ENCODE data around the gene LGALS3BP. TPM values are rescaled to one million over a fixed set of nuclear protein-coding genes. Genes with fewer than 3 reads are reported as not detected.

LGALS3BP gene
- total RNA-seq, 1 donor from 2014 or later: 73.3 TPM

- Mint-ChIP-seq H3K27me3 (peaks cover 46% of the 10 kb centered on the region), H3K36me3 (ENCODE audit: low read depth) (no peaks in the 10 kb centered on the region), H3K27ac (no peak overlapping the region), H3K9me3 (no peaks in the 10 kb centered on the region), H3K4me1 (peaks cover 6% of the 10 kb centered on the region), H3K4me3 (no peak overlapping the region)
- no peak for DNase-seq
- intact Hi-C loops (cut with micrococcal nuclease): no loop called here
These were observed 41.0 kb upstream of the LGALS3BP start for GRCh38 chr17:79020631-79021301.

DNA sequence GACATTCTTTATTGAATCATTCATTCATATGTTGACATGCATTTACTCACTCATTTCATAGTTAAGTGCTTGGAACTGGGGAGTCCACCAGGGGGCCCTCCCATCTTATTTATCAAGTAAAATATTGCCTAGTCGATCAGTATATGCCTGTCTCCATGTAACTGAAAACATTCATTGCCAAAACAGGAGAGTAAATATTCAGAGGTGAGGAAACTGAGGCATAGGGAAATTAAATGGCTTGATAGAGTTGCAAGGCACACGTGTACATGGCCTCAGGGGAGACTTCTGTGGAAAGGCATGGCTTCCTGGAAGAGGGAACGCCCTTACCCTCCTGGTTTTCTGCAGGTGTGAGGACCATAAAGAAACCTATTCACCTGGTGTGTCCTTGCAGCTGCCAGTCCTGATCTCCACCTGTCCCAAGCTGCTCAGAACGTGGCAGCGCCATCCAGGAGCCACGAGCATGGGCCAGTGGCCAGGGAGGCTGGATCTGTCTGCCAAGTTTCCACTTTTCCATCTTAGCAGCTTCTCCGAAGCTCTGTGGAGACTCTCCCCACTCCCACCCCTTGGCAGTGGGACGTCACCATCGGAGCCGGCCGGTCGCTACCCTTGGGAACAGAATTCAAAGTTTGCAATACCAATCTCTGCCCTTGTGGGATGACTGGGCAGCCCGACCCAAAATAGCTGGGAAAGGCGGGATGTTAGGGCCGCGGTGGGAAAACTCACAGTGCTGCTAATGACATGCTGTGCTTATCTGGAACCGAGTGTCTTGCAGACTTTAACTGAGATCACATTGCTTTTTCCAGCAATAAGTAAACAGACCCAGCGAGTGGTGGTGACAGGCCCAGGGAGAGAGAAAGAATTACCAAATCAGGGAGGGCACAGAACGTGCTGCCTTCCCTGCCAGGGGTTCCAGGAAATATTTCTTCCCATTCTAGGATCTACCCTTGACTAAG lies 40.2 kb upstream of the LGALS3BP start:
- H3K9me3 Mint-ChIP-seq: no peaks in the 10 kb centered on the region
- no peak overlapping the region for H3K27ac Mint-ChIP-seq
- intact Hi-C loops (cut with micrococcal nuclease): no loop called here
- H3K4me3 Mint-ChIP-seq: no peak overlapping the region
- peaks cover 6% of the 10 kb centered on the region for H3K4me1 Mint-ChIP-seq
- no peaks in the 10 kb centered on the region for H3K36me3 Mint-ChIP-seq (ENCODE audit: low read depth)
- DNase-seq: peak; percentile 80
- peaks cover 41% of the 10 kb centered on the region for H3K27me3 Mint-ChIP-seq

DNA sequence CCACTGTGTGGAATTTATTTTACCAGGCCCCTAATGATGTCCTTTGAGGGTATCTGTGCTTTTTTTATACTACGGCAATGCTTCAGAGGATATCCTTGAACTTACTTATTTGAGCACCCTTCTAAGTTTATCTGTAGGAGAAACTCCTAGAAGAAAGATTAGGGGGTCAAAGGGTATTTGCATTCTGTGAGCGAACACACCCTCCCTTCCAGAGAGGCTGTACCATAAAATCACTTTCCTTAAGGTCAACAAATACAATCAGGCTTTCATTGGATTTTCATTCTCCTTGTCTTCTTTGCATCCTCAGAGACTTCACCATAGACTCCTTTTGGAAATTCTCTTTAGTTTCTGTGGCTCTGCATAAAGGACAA lies 39.5 kb upstream of the LGALS3BP start:
- Mint-ChIP-seq H3K27me3 (peaks cover 37% of the 10 kb centered on the region), H3K27ac (no peak overlapping the region), H3K9me3 (no peaks in the 10 kb centered on the region), H3K4me3 (no peak overlapping the region), H3K36me3 (ENCODE audit: low read depth) (no peaks in the 10 kb centered on the region), H3K4me1 (peaks cover 3% of the 10 kb centered on the region)
- no peak for DNase-seq
- intact Hi-C loops (cut with micrococcal nuclease): no loop called here

- Mint-ChIP-seq H3K27me3 (peaks cover 35% of the 10 kb centered on the region), H3K4me1 (no peaks in the 10 kb centered on the region), H3K27ac (no peak overlapping the region), H3K9me3 (peaks cover 4% of the 10 kb centered on the region), H3K36me3 (ENCODE audit: low read depth) (peaks cover 2% of the 10 kb centered on the region), H3K4me3 (no peak overlapping the region)
- no peak for DNase-seq
- intact Hi-C loops (cut with micrococcal nuclease): no loop called here
These were observed 38.6 kb upstream of the LGALS3BP start for GRCh38 chr17:79018370-79018695.

- H3K9me3 Mint-ChIP-seq: peaks cover 4% of the 10 kb centered on the region
- H3K27me3 Mint-ChIP-seq: peaks cover 34% of the 10 kb centered on the region
- H3K27ac Mint-ChIP-seq: no peak overlapping the region
- H3K36me3 Mint-ChIP-seq (ENCODE audit: low read depth): peaks cover 2% of the 10 kb centered on the region
- no peaks in the 10 kb centered on the region for H3K4me1 Mint-ChIP-seq
- intact Hi-C loops (cut with micrococcal nuclease): no loop called here
- DNase-seq: no peak
- no peak overlapping the region for H3K4me3 Mint-ChIP-seq
These were observed 38.0 kb upstream of the LGALS3BP start for GRCh38 chr17:79017546-79018369.

- no peak for DNase-seq
- no peak overlapping the region for H3K27ac Mint-ChIP-seq
- intact Hi-C loops (cut with micrococcal nuclease): no loop called here
- H3K4me1 Mint-ChIP-seq: peaks cover 13% of the 10 kb centered on the region
- peaks cover 2% of the 10 kb centered on the region for H3K36me3 Mint-ChIP-seq (ENCODE audit: low read depth)
- H3K4me3 Mint-ChIP-seq: no peak overlapping the region
- peaks cover 21% of the 10 kb centered on the region for H3K27me3 Mint-ChIP-seq
- H3K9me3 Mint-ChIP-seq: peaks cover 4% of the 10 kb centered on the region
These were observed 34.5 kb upstream of the LGALS3BP start for GRCh38 chr17:79014158-79014758.

- intact Hi-C loops (cut with micrococcal nuclease): no loop called here
- H3K27me3 Mint-ChIP-seq: peaks cover 21% of the 10 kb centered on the region
- H3K4me1 Mint-ChIP-seq: peaks cover 28% of the 10 kb centered on the region
- peaks cover 7% of the 10 kb centered on the region for H3K36me3 Mint-ChIP-seq (ENCODE audit: low read depth)
- peaks cover 4% of the 10 kb centered on the region for H3K9me3 Mint-ChIP-seq
- H3K27ac Mint-ChIP-seq: peak overlapping the region; percentile 2
- H3K4me3 Mint-ChIP-seq: no peak overlapping the region
- DNase-seq: no peak
These were observed 32.9 kb upstream of the LGALS3BP start for GRCh38 chr17:79012563-79013134.

GRCh38 chr17:79011451-79012147 lies 31.9 kb upstream of the LGALS3BP start:
- peaks cover 4% of the 10 kb centered on the region for H3K9me3 Mint-ChIP-seq
- DNase-seq: no peak
- H3K27ac Mint-ChIP-seq: no peak overlapping the region

DNA sequence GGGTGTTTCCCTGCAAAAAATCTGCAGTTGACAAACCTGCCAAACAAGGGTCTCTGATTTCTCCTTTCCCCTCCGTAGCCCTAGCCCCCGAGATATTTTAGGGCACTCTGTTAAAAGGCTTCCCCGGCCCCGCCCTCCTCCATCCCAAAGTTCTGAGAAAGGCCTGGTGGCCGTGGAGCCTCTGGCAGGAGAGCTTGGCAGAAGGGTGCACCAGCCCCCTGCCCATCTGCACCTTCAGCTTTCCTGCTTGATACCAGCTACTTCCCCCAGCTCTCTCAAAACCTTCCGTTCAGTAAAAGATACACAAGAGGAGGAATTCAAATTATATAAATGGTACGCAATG lies 30.6 kb upstream of the LGALS3BP start:
- Mint-ChIP-seq H3K4me1 (peaks cover 49% of the 10 kb centered on the region), H3K27me3 (peaks cover 19% of the 10 kb centered on the region), H3K4me3 (peak overlapping the region; percentile 89), H3K9me3 (peaks cover 4% of the 10 kb centered on the region), H3K27ac (peak overlapping the region; percentile 92), H3K36me3 (ENCODE audit: low read depth) (peaks cover 10% of the 10 kb centered on the region)
- intact Hi-C loops (cut with micrococcal nuclease): no loop called here
- DNase-seq: no peak

More at GRCh38 chr17:79011451-79012147, 31.9 kb upstream of the LGALS3BP start:
- Mint-ChIP-seq H3K27me3 (peaks cover 21% of the 10 kb centered on the region), H3K4me3 (no peak overlapping the region), H3K36me3 (ENCODE audit: low read depth) (peaks cover 10% of the 10 kb centered on the region), H3K4me1 (peaks cover 38% of the 10 kb centered on the region)
- intact Hi-C loops (cut with micrococcal nuclease): no loop called here

GRCh38 chr17:79009397-79010303 lies 29.9 kb upstream of the LGALS3BP start, which contains the start of gene CANT1:
CANT1 (minus strand) TSS chr17:79009764; CDS start chr17:78997622, 12,142 bp downstream.
- intact Hi-C loops (cut with micrococcal nuclease): loop anchor here (5.0 kb wide), 1 partner anchor 63 kb away; the partner anchor contains the start of gene ENGASE
- H3K27me3 Mint-ChIP-seq: peaks cover 19% of the 10 kb centered on the region
- peak within 1 kb of the TSS; percentile 92 for H3K27ac Mint-ChIP-seq
- H3K36me3 Mint-ChIP-seq (ENCODE audit: low read depth): peaks cover 10% of the 10 kb centered on the region
- DNase-seq: peak; percentile 97
- peaks cover 51% of the 10 kb centered on the region for H3K4me1 Mint-ChIP-seq
- H3K4me3 Mint-ChIP-seq: peak within 1 kb of the TSS; percentile 89
- peaks cover 4% of the 10 kb centered on the region for H3K9me3 Mint-ChIP-seq

- DNase-seq: no peak
- Mint-ChIP-seq H3K27me3 (peaks cover 16% of the 10 kb centered on the region), H3K27ac (peak overlapping the region; percentile 88), H3K36me3 (ENCODE audit: low read depth) (peaks cover 9% of the 10 kb centered on the region), H3K4me1 (peaks cover 51% of the 10 kb centered on the region), H3K4me3 (peak overlapping the region; percentile 89), H3K9me3 (no peaks in the 10 kb centered on the region)
- intact Hi-C loops (cut with micrococcal nuclease): loop anchor here (5.0 kb wide), 1 partner anchor 63 kb away; the partner anchor contains the start of gene ENGASE
These were observed 29.1 kb upstream of the LGALS3BP start for GRCh38 chr17:79008666-79009387.
